Heart left ventricle (tissue), 16 donors: Measurements from ENCODE around the gene KLHL35. TPM values are rescaled to one million over a fixed set of nuclear protein-coding genes. Genes with fewer than 3 reads are reported as not detected.

Experiments used
- ATAC-seq, 4 donors: fragments of 200-7000 bp; cut with Tn5 transposase; one replicate each; pipeline ENCODE4 v1.9.1; 2020 to 2022; ENCODE audit warnings: moderate library complexity in 4 of 4, mild to moderate bottlenecking in 3 of 4, moderate number of reproducible peaks in 1 of 4
- DNase-seq, 5 donors: peaks; one replicate each; pipeline ENCODE4 v3.0.0-alpha.2; 2020
- H3K27ac ChIP-seq, 12 donors: fragments of 200-600 bp; sonication (generic) in 4 of 12; one replicate each; pipeline versions ENCODE4 v1.5.0 to v1.8.0; 2016 to 2022; ENCODE audit warnings: mild to moderate bottlenecking in 2 of 12
- H3K27me3 ChIP-seq, 9 donors: fragments of 200-600 bp; sonication (generic) in 2 of 9; one replicate each; pipeline versions ENCODE4 v1.5.1 to v1.8.0; 2016 to 2022; ENCODE audit warnings: mild to moderate bottlenecking in 3 of 9
- H3K36me3 ChIP-seq, 9 donors: fragments of 200-600 bp; sonication (generic) in 2 of 9; one replicate each; pipeline versions ENCODE4 v1.5.0 to v1.8.0; 2018 to 2022; ENCODE audit warnings: mild to moderate bottlenecking in 2 of 9
- H3K4me1 ChIP-seq, 12 donors: fragments of 200-600 bp; sonication (generic) in 4 of 12; one replicate each; pipeline versions ENCODE4 v1.5.0 to v1.8.0; 2016 to 2022; ENCODE audit warnings: mild to moderate bottlenecking in 3 of 12
- H3K4me3 ChIP-seq, 12 donors: fragments of 200-600 bp; sonication (generic) in 4 of 12; one replicate each; pipeline versions ENCODE4 v1.5.0 to v1.8.0; 2017 to 2022; ENCODE audit warnings: mild to moderate bottlenecking in 9 of 12, moderate library complexity in 4 of 12
- H3K9me3 ChIP-seq, 12 donors: fragments of 200-600 bp; sonication (generic) in 4 of 12; one replicate each; pipeline versions ENCODE4 v1.5.0 to v1.8.0; 2016 to 2022; ENCODE audit warnings: mild to moderate bottlenecking in 1 of 12
- POLR2A ChIP-seq, 2 donors: fragments of 450-650 bp; IDR thresholded peaks; one replicate each; pipeline ENCODE4 v1.6.1; 2017; ENCODE audit warnings: antibody characterized with exemption in 2 of 2, mild to moderate bottlenecking in 2 of 2, moderate library complexity in 2 of 2
- WGBS, 4 donors: extraction: QIAGEN DNeasy Blood & Tissue Kit in 2 of 4; methylation state at CpG; one replicate each; pipeline versions ENCODE4 v1.1.5 to v1.1.7; 2013 to 2018; 5-methylcytosine and 5-hydroxymethylcytosine counted together
- intact Hi-C, 10 donors: fragments of 100-400 bp; cut with DNase I; formaldehyde crosslinking; loops; one replicate each; pipeline versions ENCODE4 v1.11.1 to v1.14.2; 2022
- polyA plus RNA-seq, 2 donors: library from polyadenylated mRNA; stranded (reverse); fragments of 200-250 nt; gene quantifications; one replicate each; pipeline ENCODE4 v1.2.3, GENCODE V29; 2013
- total RNA-seq, 9 donors: library from RNA; depleted of rRNA in 2 of 9; stranded (reverse); fragments of >200 nt in 2 of 9; fragmentation: NEBNext Ultra II Directional in 3 of 9; extraction: Animal tissue kit (Norgen Biotek cat#: 25700) in 3 of 9; gene quantifications; one replicate each; pipeline versions ENCODE4 v1.1.0 to v1.2.4, GENCODE V29; 2016 to 2023
- TF ChIP-seq, protein P1 (sequence below), 12 donors: fragments of 200-600 bp; sonication (generic) in 4 of 12; IDR thresholded peaks; one replicate each; pipeline versions ENCODE4 v1.5.0 to v1.8.0; 2018 to 2022; ENCODE audit warnings: antibody characterized with exemption in 12 of 12, mild to moderate bottlenecking in 5 of 12
- donor health status: ischemic (EF 13 %, LVEDD 7.1; RV severe dilation, severe dysfunction).
- donor health status: healthy with polysubstance abuse.
- donor health status: DM: no; HTN: yes; CAD: no.
- donor health status: DM: no; HTN: no; CAD: no.
- donor health status: ischemic (EF 25% LVEDD 6.9; RV normal size, moderate dysfunction).
- donor health status: ischemic (EF 25% LVEDD 5.7; RV mildly dilated, moderate dysfunction).
- donor health status: healthy.
- donor health status: DM: yes; HTN: yes; CAD: no.
- donor health status: ischemic (EF 35%, LVEDD 5.7; RV mildly dilated, moderate dysfunction).
- donor health status: nonischemic (EF 11% LVEDD 7.7; RV severe dilation, severe dysfunction).
- donor health status: DM: yes; HTN: yes; CAD: no.
- donor health status: PGD.
- donor health status: ischemic (EF 29% LVEDD 5.4; RV normal size, mild dysfunction).
- donor health status: nonischemic (EF 23%, LVEDD 6.1; RV moderate dilation, normal function).

The KLHL35 gene
- total and polyA plus RNA-seq, 11 donors = 0.11 to 1.1 (median 0.45) TPM; not detected in 1

DNA sequence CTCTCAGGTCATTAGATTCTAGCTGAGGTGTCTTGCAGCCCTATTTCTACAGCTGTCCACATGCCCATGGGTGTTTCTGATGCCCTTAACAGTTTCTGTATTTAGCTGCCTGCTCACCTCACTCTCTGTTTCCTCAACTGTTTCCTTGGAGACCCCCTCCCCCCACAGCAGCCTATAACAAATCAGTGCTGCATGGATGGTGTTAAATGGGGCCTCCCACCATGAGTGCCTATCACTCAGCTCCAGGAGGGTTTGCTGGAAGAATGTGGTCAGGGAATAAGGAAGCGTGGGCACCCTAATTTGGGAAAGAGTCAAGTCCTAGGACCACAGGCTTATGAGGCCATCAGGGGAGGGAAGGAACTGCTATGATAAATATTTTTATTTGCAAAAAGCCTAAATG lies 8.6 kb downstream of the KLHL35 start:
- DNase-seq = no peak
- no peak overlapping the region for H3K27ac ChIP-seq
- 90 to 96% (median 91%) methylated on average over 1 of the region's 1 CpG for WGBS, 4 donors

DNA sequence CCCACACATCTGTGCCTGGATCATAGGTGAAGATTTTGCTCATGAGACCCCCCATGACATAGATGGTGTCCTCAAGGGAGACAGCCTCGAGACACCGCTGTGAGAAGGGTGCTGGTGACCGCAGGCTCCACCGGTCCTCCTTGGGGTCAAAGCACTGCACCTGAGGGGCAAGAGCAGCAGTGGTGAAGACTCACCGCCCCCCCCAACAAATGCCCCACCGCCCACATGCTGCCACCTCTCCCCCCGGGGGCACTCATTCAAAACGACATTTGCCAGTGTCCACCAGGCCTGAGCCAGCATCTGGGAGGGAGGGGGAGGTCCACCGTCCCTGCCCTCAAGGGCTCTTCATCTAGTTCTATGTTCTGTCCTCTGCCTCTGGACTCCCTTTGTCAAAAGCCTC lies 9.3 kb downstream of the KLHL35 start:
- H3K27ac ChIP-seq = no peak overlapping the region
- ATAC-seq = no peak
- H3K27me3 ChIP-seq = peaks cover 0 to under 1% (median 0%) of the 10 kb centered on the region in 9 donors
- DNase-seq = no peak
- H3K4me1 ChIP-seq = peaks cover 0 to 30% (median 10%) of the 10 kb centered on the region in 12 donors
- TF ChIP-seq, protein P1, sequence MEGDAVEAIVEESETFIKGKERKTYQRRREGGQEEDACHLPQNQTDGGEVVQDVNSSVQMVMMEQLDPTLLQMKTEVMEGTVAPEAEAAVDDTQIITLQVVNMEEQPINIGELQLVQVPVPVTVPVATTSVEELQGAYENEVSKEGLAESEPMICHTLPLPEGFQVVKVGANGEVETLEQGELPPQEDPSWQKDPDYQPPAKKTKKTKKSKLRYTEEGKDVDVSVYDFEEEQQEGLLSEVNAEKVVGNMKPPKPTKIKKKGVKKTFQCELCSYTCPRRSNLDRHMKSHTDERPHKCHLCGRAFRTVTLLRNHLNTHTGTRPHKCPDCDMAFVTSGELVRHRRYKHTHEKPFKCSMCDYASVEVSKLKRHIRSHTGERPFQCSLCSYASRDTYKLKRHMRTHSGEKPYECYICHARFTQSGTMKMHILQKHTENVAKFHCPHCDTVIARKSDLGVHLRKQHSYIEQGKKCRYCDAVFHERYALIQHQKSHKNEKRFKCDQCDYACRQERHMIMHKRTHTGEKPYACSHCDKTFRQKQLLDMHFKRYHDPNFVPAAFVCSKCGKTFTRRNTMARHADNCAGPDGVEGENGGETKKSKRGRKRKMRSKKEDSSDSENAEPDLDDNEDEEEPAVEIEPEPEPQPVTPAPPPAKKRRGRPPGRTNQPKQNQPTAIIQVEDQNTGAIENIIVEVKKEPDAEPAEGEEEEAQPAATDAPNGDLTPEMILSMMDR (IDR thresholded peaks at IDR 0.05) = no peak
- no peak for TF ChIP-seq POLR2A (IDR thresholded peaks at IDR 0.05)
- intact Hi-C loops = no loop called here
- no peak overlapping the region for H3K4me3 ChIP-seq
- no peaks in the 10 kb centered on the region for H3K9me3 ChIP-seq
- peaks cover 0 to 25% (median 12%) of the 10 kb centered on the region in 9 donors for H3K36me3 ChIP-seq
- WGBS, 4 donors = 67 to 84% (median 82%) methylated on average over 3 to 9 of the region's 9 CpGs

More for the DNA sequence above, 8.6 kb downstream of the KLHL35 start:
- TF ChIP-seq, protein P1 (IDR thresholded peaks at IDR 0.05) = no peak
- no peak for TF ChIP-seq POLR2A (IDR thresholded peaks at IDR 0.05)
- Histone ChIP-seq H3K9me3 (peaks cover 0 to 2% (median 1%) of the 10 kb centered on the region in 12 donors), H3K36me3 (peaks cover 0 to 25% (median 12%) of the 10 kb centered on the region in 9 donors), H3K4me3 (no peak overlapping the region), H3K27me3 (peaks cover 0 to 7% (median 0%) of the 10 kb centered on the region in 9 donors), H3K4me1 (peaks cover 0 to 29% (median 9%) of the 10 kb centered on the region in 12 donors)
- ATAC-seq = peak in 3 of 4 donors; percentile 35 to 55 (median 35)
- intact Hi-C loops = no loop called here

DNA sequence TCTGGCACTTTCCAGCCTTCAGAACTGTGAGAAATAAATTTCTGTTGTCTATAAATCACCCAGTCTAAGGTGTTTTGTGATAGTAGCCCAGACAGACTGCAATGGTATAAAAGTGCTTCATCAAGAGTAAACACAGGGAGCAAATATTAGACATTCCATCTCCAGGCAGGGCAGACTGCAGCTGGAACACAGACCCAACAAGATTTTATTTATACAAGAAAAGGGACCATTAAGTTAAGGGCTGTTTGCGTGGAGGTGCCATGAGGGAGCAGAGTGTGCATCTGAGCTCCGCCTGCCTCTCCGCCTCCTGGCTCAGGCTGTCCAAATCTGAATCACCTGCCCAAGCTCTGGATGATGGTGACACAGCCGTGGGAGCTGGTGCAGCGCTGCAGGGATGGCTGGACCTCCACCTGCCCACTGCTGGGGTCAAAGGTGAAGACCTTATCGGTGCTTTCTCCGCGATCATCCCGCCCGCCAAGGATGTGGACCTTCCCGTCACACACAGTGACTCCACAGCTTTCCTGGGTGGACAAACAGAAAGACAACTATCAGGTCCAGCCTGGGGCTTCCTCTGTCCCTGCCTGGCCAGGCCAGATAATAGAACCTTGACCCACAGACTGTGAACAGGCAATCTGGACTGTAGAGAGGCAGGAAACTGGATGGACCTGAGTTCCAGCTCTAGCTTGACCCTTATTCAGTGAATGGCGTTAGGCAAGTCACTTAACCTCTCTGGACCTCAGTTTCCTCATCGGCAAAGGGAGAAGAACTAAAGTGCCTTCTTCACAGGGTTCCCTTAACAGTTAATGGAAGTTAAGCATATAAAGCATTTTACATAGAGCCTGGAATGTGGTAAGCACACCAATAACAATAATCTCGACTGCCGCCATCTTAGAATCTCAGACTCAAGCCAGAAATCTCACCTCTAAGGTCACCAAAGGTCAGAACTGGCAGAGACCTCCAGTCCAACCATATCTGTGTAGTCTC lies 10.5 kb downstream of the KLHL35 start:
- H3K4me3 ChIP-seq = no peak overlapping the region
- DNase-seq = no peak
- H3K27ac ChIP-seq = no peak overlapping the region
- H3K27me3 ChIP-seq = no peaks in the 10 kb centered on the region
- no peaks in the 10 kb centered on the region for H3K9me3 ChIP-seq
- 88 to 96% (median 91%) methylated on average over 14 to 15 of the region's 15 CpGs for WGBS, 4 donors
- intact Hi-C loops = no loop called here
- H3K36me3 ChIP-seq = peaks cover 0 to 25% (median 12%) of the 10 kb centered on the region in 9 donors
- no peak for ATAC-seq
- H3K4me1 ChIP-seq = peaks cover 0 to 31% (median 9%) of the 10 kb centered on the region in 12 donors
- TF ChIP-seq POLR2A (IDR thresholded peaks at IDR 0.05) = no peak
- TF ChIP-seq, protein P1 (IDR thresholded peaks at IDR 0.05) = no peak

DNA sequence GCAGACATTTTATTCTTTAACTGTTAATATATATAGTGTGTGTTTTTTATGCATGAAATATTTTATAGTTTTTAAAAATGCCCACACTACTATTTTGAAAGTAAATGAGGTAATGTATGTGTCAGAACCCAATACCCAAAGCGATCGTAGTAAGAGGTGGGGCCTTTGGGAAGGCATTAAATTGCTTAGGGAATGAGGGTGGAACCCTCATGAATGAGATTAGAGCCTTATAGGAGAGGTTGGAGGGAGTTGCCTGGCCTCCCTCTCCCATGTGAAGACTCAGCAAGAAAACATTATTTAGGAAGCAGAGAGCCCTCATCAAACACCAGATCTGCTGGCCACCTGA lies 11.1 kb downstream of the KLHL35 start:
- DNase-seq (no peak), ATAC-seq (no peak)
- WGBS, 4 donors = 83 to 94% (median 87%) methylated on average over 2 of the region's 2 CpGs
- H3K27me3 ChIP-seq = no peaks in the 10 kb centered on the region
- TF ChIP-seq, protein P1 (IDR thresholded peaks at IDR 0.05) = no peak
- TF ChIP-seq POLR2A (IDR thresholded peaks at IDR 0.05) = no peak
- no peak overlapping the region for H3K4me3 ChIP-seq
- no peak overlapping the region for H3K27ac ChIP-seq
- H3K36me3 ChIP-seq = peaks cover 0 to 25% (median 12%) of the 10 kb centered on the region in 9 donors
- H3K4me1 ChIP-seq = peaks cover 0 to 26% (median 9%) of the 10 kb centered on the region in 12 donors
- intact Hi-C loops = no loop called here
- no peaks in the 10 kb centered on the region for H3K9me3 ChIP-seq
